Diencephalon (tissue), 1 donor: ENCODE data around the gene FRMPD1. TPM values are rescaled to one million over a fixed set of nuclear protein-coding genes. Genes with fewer than 3 reads are reported as not detected.

Experiments used
- total RNA-seq: library from RNA; depleted of rRNA; stranded (reverse); fragments of >200 nt; gene quantifications from one replicate; pipeline ENCODE4 v1.2.3, GENCODE V29; 2014

Gene FRMPD1, protein sequence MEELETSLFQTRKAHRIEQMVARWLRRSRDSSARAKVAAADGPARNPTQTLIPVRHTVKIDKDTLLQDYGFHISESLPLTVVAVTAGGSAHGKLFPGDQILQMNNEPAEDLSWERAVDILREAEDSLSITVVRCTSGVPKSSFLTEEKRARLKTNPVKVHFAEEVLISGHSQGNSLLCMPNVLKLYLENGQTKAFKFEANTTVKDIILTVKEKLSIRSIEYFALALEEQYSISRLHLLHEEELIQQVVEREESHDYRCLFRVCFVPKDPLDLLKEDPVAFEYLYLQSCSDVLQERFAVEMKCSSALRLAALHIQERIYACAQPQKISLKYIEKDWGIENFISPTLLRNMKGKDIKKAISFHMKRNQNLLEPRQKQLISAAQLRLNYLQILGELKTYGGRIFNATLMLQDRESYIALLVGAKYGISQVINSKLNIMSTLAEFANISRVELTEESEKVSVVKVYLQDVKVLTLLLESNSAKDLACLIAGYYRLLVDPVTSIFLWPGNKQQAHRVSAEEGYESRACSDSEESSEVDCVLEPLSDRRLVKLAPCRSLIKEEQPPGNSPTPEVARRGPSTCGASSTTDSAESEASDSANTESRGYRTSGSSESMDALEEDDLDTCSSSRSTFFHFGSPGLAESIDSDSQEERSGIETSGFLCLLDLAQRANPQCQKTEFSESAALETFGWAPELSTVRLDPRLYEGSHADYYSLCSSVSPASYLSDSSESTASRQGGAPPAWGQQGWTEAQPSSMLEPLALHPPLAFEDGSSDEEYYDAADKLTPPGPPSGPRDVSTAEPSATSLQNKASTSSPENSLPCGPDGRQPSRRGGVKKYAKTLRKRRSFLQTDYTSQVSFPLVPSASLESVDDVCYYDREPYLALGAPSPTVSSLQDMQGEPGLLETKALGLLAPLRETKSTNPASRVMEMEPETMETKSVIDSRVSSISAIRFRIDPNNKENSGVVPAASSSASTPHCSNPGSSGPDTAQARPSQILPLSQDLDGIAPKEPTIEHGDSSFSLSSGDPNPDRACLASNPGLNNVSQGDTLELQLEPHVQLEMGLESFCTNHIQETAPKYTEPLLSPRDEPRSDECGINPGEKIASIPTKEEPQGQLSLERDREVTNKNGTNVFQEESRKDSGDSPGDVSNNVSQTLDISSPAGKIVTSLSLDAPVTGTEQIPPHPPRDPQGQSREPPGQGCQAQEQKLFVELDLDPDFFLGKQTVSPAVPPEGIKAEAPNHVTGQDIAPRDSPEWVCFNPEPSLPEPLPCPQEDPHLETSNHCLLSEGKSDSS (N-terminal part only)
- 3.0 TPM for total RNA-seq

DNA sequence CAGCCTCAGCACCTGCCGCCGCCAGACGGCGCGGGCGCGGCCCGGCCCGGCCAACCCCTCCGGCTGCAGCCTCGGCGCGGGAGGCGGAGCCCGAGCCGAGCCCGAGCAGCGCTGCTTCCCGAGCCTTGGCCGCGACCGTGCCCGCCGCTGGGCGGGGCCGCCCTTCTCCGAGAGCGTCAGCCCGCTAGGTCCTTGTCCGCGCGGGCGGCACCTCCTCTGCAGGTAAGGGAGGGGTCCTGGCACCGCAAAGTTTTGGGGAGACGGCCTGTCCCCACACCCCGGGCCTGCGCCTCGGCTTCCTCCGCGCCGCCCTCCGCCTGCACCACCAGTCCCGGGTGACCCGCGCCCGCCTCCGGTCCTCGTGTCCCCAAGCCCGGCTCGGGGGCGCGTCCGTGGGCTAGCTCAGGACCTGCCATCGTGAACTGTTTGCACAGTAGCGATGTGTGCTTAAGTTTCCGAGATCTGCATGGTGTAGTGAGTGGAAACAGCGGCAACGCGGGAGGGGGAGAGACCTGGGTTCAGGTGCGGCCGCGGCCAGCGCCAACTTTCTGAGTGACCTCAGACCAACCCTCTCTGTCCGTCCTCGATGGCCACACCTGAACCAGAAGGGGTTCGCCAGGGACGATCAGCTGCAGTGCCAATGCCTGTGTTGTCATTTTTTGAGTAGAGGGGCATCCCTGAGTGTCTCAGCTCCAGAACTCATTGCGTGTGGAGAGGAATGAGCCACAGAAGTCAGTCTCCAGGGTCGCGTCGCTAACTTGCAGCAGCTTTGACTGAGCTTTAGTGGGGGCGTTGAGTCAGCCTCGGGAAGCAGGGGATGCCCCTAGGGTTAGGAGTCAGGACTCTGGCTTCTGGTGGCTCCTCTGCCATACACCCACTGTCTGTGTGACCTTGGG is at the start of gene FRMPD1:
Gene FRMPD1, plus strand, starts transcription at position 82 of the 896 bp plus-strand sequence. CDS start 41,688 bp downstream, outside the sequence.

DNA sequence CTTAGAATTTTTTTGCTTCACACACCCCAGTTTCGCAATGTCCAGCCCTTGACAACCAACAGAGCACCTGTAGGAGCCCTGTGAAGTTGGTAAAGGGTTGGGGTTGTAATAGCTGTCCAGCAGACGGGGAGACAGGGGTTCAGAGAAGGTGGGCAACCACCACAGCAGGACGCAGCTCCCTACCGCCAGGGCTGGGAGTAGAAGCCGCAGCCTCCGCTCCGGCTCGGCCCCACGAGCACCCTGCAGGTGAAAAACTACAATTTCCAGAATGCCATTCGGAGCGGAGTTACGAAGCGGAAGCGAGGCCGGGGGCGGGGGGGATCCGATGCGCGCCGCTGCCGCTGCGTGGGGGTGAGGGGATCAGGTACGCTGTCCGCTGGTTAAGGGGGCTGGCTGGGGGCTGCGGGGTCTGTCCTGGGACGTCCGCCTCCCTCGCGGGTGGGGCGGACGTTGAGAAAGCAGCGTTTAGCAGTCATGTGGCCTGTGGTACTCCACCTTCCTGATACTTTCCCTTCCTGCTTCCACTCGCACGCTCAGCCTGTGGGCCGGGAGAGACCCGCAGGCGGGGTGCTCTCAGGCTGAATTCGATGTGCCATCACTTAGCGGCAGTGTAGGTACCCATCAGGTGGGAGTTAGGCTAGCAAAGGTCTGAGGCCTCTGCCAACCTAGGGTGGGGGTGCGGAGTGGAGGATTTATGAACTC is 102.9 kb downstream of the FRMPD1 start, which contains the start of gene TRMT10B:
Gene TRMT10B, plus strand, starts transcription at position 317 of the 702 bp plus-strand sequence. CDS start 8,127 bp downstream, outside the sequence.

DNA sequence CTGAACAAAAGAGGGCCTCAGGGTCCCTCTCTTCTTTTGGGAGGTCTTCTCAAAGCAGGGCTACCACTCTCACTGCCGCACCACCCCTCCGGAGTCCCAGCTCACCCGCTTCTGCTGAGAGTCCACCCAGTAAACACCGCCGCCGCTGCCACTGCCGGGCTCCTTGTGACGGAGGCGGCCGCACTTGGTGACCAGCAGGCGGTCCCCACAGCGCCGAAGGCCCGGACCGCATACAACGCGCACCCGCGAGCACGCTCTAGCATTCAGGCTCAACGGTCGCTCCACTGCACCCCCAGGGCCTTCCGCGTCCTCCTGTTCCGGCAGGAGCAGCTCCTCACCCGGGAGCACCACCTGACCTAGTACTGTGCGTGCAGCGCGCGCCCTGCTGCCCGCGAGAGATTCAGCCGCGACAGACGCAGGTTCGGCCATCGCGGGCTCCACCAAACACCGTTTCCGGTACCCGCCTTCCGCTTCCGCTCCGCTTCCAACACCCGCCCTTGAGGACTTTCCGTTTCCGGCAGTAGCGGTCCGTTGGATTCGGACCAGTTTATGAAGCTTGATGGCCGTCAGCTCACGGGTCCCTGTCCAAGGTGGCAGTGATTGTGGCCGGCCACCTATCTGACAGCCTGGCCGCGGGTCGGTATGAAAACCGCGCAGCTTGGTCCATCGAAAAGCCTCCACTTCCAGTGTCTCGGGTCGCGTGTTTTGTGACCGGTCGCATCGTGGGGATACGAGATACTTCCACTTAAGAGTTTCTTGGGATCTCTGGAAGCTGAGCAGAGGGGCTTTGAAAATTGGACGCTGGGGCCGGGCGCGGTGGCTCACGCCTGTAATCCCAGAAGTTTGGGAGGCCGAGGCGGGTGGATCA is 134.1 kb downstream of the FRMPD1 start, which contains the start of gene EXOSC3:
Gene EXOSC3, minus strand, starts transcription at position 449 of the 868 bp plus-strand sequence. Its CDS starts 20 bp downstream, at position 429.

Other genes starting within 250 kb of the FRMPD1 start
- gene GRHPR, start 228.3 kb upstream of the FRMPD1 start, total RNA-seq = 73.1 TPM
- gene ZBTB5, start 185.5 kb upstream of the FRMPD1 start, total RNA-seq = 19.6 TPM
- gene POLR1E, start 165.0 kb upstream of the FRMPD1 start, total RNA-seq = 32.8 TPM
- 13.6 TPM for gene FBXO10, start 74.6 kb upstream of the FRMPD1 start, total RNA-seq
- gene TOMM5, start 58.4 kb upstream of the FRMPD1 start, total RNA-seq = 78.2 TPM
- gene TRMT10B, start 102.9 kb downstream of the FRMPD1 start, total RNA-seq = 3.7 TPM
- gene EXOSC3, start 134.1 kb downstream of the FRMPD1 start, total RNA-seq = 58.1 TPM
- gene DCAF10, start 149.8 kb downstream of the FRMPD1 start, total RNA-seq = 27.0 TPM